Stomach (tissue), 4 donors: ENCODE measurements around the gene RABGAP1L.

ENCODE experiments used
- CTCF ChIP-seq, 7 experiments: fragments of 450-650 bp in 4 of 7; fragments of 200-600 bp in 3 of 7; sonication (generic) in 3 of 7; IDR thresholded peaks; one replicate each; pipeline ENCODE4 v1.5.1; 2016 to 2019; ENCODE audit warnings: antibody characterized with exemption in 7 of 7, control low read depth in 2 of 7, mild to moderate bottlenecking in 1 of 7
- EP300 ChIP-seq: sonication (generic); formaldehyde crosslinking; IDR thresholded peaks from one replicate; pipeline ENCODE4 v1.6.1; 2017; ENCODE audit warnings: antibody characterized with exemption
- POLR2A ChIP-seq, 4 donors: fragments of 450-650 bp; IDR thresholded peaks; one replicate each; pipeline ENCODE4 v1.6.1; 2016; ENCODE audit warnings: antibody characterized with exemption in 4 of 4, control low read depth in 2 of 4, mild to moderate bottlenecking in 1 of 4, moderate library complexity in 1 of 4
- POLR2AphosphoS5 ChIP-seq, 3 donors: sonication (generic); formaldehyde crosslinking; IDR thresholded peaks; one replicate each; pipeline ENCODE4 v1.6.1; 2016; ENCODE audit warnings: antibody characterized with exemption in 3 of 3

GRCh38 chr1:174991473-174991872 is 832.2 kb downstream of the RABGAP1L start:
- TF ChIP-seq CTCF (IDR thresholded peaks at IDR 0.05) (no peak), POLR2A (IDR thresholded peaks at IDR 0.05) (no peak), EP300 (no peak), POLR2AphosphoS5 (IDR thresholded peaks at IDR 0.05) (no peak)
